ENCODE results near the gene UBE2I.

DNA sequence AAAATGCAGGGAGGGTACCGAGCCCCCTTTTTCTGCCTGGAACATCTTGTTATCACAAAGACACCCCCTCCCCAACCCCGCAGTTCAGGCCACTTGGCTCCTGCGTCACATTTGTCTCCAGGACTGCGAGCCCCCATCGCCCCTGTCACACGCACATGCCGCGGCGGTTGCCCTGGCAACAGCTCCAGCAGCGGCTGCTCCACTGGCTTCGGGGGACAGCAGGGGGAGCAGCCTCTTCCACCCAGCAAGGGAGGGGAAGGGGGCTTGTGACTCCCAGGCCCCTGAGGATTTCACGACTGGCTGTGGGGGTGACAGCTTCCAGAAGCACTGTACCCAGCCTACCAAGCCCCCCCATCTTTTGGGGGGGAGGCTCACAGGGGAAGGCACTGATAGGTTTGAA lies 26.6 kb downstream of the UBE2I start:
- TF ChIP-seq GATA3 (IDR thresholded peaks at IDR 0.05; ENCODE audit: low read depth, low read length) (no peak), GATA2 (IDR thresholded peaks at IDR 0.05; ENCODE audit: low read depth, low read length) (no peak)

Data from SH-SY5Y (cell line).